ENCODE data around the gene PALD1. TPM values are rescaled to one million over a fixed set of nuclear protein-coding genes. Genes with fewer than 3 reads are reported as not detected.
"Not testable (repeated sequence)": the region's sequence is repeated elsewhere in the genome, so short reads cannot be mapped to it uniquely, and the experiment has no call there.

Gene PALD1
- polyA plus RNA-seq, 2 donors = 2.1 to 3.4 TPM

DNA sequence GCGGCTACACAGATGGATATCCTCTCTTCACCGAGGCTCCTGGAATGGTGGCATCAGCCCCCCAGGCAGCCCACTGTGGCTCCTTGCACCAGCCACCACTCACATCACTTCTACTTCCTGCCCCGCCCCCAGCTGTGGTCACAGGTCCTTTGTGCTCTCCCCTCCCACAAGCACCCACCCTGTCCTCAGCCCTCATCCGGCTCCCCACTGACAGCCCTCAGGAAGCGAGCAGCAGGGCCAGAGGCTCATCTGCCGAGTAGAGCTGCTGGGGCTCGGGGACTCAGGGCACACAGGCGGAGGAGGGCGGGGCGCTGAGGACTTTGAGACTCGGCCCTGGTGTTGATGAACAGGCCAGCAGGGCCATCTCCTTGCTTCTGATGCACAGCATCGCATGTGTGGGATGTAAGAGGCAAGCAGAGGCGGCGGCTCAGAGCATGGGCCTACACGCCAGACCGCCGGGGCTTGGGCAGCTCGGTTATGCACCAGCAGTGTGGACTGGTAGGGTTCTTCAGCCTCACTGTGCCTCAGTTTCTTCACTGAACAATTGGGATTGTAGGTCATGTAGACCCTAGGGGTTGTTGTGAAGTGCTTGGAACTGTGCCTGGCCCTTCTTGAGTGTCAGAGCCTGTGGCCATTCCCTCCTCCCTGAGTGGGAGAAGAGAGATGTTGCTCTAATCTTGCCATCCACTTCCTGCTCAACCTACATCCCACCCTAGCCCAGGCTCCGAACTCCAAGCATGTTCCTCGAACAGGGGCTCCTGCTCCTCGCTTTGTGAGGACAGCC, 124.3 kb downstream of the PALD1 start, which contains the start of gene PRF1:
Gene PRF1, minus strand, starts transcription at position 77 of the 784 bp plus-strand sequence. CDS start 1,839 bp downstream, outside the sequence.
- peaks cover 0 to 4% of the 10 kb centered on the region in 2 donors for H3K4me1 ChIP-seq (ENCODE audit: control insufficient read depth in 2 of 2, insufficient read depth in 2 of 2, low read length in 1 of 2)
- WGBS, 2 donors = 75 to 85% methylated on average over 21 of the region's 21 CpGs
- H3K27ac ChIP-seq (ENCODE audit: low read depth in 2 of 2, low read length in 1 of 2) = peak within 1 kb of the TSS; percentile 19 to 21
- H3K4me3 ChIP-seq (ENCODE audit: low read depth in 1 of 2, low read length in 2 of 2) = peak within 1 kb of the TSS in 1 of 2 donors; percentile 28
- no peaks in the 10 kb centered on the region for H3K36me3 ChIP-seq (ENCODE audit: control insufficient read depth in 2 of 2, insufficient read depth in 2 of 2, low read length in 1 of 2)
- no peaks in the 10 kb centered on the region for H3K27me3 ChIP-seq (ENCODE audit: control insufficient read depth in 1 of 2, insufficient read depth in 2 of 2, low read length in 2 of 2)
- H3K9me3 ChIP-seq (ENCODE audit: control insufficient read depth in 2 of 2, insufficient read depth in 1 of 2, low read depth in 1 of 2, low read length in 1 of 2) = no peaks in the 10 kb centered on the region

DNA sequence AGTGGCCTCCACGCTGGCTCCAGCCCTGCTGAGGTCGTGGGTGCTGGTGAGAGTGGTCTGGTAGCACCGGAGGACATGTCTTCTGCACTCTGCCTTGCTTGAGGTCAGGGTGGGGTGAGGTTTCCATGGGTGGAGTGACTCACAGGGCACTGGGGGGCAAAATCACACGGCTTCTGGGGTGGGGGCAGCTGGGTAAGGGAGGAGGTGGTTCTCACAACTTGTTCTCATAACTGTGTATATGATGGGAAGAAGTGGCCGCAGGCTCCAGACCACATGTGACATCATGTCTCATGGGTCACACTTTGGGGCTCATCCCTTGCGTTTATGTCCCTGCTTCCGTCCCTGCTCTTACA, 124.9 kb downstream of the PALD1 start:
- Histone ChIP-seq H3K4me1 (ENCODE audit: control insufficient read depth in 2 of 2, insufficient read depth in 2 of 2, low read length in 1 of 2) (peaks cover 0 to 4% of the 10 kb centered on the region in 2 donors), H3K27me3 (ENCODE audit: control insufficient read depth in 1 of 2, insufficient read depth in 2 of 2, low read length in 2 of 2) (no peaks in the 10 kb centered on the region), H3K27ac (ENCODE audit: low read depth in 2 of 2, low read length in 1 of 2) (no peak overlapping the region), H3K36me3 (ENCODE audit: control insufficient read depth in 2 of 2, insufficient read depth in 2 of 2, low read length in 1 of 2) (no peaks in the 10 kb centered on the region), H3K9me3 (ENCODE audit: control insufficient read depth in 2 of 2, insufficient read depth in 1 of 2, low read depth in 1 of 2, low read length in 1 of 2) (no peaks in the 10 kb centered on the region), H3K4me3 (ENCODE audit: low read depth in 1 of 2, low read length in 2 of 2) (no peak overlapping the region)
- WGBS, 2 donors = 73 to 76% methylated on average over 7 of the region's 7 CpGs

DNA sequence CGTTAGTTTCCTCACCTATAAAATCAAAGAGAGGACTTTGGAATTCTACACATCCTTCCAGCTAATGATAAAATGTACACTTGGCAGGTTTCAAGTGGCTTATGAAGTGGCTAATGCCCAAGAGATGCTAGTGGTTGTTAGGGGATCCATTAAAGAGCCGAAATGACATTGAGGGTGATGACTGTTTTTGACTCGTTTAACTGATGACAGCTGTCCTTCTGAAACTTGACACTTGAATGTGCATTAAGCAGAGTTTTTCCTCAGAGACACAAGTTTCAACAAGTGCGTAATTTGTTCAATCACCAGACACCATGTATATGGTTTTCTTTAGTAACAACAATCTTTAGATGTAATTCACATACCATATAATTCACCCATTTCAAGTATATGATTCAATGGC, 125.5 kb downstream of the PALD1 start:
- Histone ChIP-seq H3K27me3 (ENCODE audit: control insufficient read depth in 1 of 2, insufficient read depth in 2 of 2, low read length in 2 of 2) (no peaks in the 10 kb centered on the region), H3K4me1 (ENCODE audit: control insufficient read depth in 2 of 2, insufficient read depth in 2 of 2, low read length in 1 of 2) (peaks cover 0 to 4% of the 10 kb centered on the region in 2 donors), H3K4me3 (ENCODE audit: low read depth in 1 of 2, low read length in 2 of 2) (no peak overlapping the region), H3K27ac (ENCODE audit: low read depth in 2 of 2, low read length in 1 of 2) (no peak overlapping the region), H3K9me3 (ENCODE audit: control insufficient read depth in 2 of 2, insufficient read depth in 1 of 2, low read depth in 1 of 2, low read length in 1 of 2) (no peaks in the 10 kb centered on the region), H3K36me3 (ENCODE audit: control insufficient read depth in 2 of 2, insufficient read depth in 2 of 2, low read length in 1 of 2) (no peaks in the 10 kb centered on the region)
- WGBS, 2 donors = 79 to 86% methylated on average over 4 of the region's 4 CpGs

DNA sequence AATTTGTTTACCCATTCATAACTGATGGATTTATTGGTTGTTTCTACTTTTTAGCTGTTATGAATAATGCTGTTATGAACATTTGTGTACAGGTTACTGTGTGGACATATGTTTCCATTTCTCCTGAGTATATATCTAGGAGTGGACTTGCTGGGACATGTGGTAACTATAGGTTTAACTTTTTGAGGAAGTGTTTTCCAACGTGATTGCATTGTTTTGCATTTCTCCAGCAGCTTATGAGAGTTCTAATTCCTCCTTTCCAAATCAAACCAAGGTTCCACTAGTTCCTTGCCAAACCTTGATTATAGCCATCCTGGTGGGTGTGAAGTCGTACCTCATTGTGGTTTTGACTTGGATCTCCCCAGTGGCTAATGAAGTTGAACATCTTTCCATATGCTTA, 126.6 kb downstream of the PALD1 start:
- no peaks in the 10 kb centered on the region for H3K36me3 ChIP-seq (ENCODE audit: control insufficient read depth in 2 of 2, insufficient read depth in 2 of 2, low read length in 1 of 2)
- WGBS, 2 donors = 42 to 73% methylated on average over 2 of the region's 2 CpGs

DNA sequence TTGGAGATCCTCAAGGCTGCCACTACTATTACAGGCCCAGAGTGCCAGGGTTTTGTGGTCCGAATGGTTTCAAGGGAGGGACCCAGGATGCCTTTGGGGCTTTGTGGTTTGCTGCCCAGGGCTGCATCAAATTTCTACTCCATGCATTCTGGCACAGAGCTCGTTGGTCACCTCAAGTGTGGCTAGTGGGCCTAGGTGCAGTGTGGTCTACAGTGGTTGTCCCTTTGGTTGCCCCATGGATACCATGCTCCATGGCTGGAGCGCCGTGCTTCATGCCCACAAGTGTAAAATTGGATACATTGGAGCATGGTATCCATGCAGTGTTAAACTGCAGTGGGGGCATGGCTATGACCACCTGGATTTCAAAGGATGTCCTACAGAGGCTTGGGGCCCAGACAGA, 129.4 kb downstream of the PALD1 start:
- WGBS, 2 donors = 92 to 98% methylated on average over 4 of the region's 4 CpGs
- Histone ChIP-seq H3K4me3 (ENCODE audit: low read depth in 1 of 2, low read length in 2 of 2) (no peak overlapping the region), H3K36me3 (ENCODE audit: control insufficient read depth in 2 of 2, insufficient read depth in 2 of 2, low read length in 1 of 2) (no peaks in the 10 kb centered on the region), H3K27ac (ENCODE audit: low read depth in 2 of 2, low read length in 1 of 2) (no peak overlapping the region), H3K27me3 (ENCODE audit: control insufficient read depth in 1 of 2, insufficient read depth in 2 of 2, low read length in 2 of 2) (no peaks in the 10 kb centered on the region), H3K4me1 (ENCODE audit: control insufficient read depth in 2 of 2, insufficient read depth in 2 of 2, low read length in 1 of 2) (peaks cover 0 to 2% of the 10 kb centered on the region in 2 donors), H3K9me3 (ENCODE audit: control insufficient read depth in 2 of 2, insufficient read depth in 1 of 2, low read depth in 1 of 2, low read length in 1 of 2) (no peaks in the 10 kb centered on the region)

More for the DNA sequence above, 126.6 kb downstream of the PALD1 start:
- H3K4me1 ChIP-seq (ENCODE audit: control insufficient read depth in 2 of 2, insufficient read depth in 2 of 2, low read length in 1 of 2) = peaks cover 0 to 4% of the 10 kb centered on the region in 2 donors
- H3K9me3 ChIP-seq (ENCODE audit: control insufficient read depth in 2 of 2, insufficient read depth in 1 of 2, low read depth in 1 of 2, low read length in 1 of 2) = no peaks in the 10 kb centered on the region
- H3K4me3 ChIP-seq (ENCODE audit: low read depth in 1 of 2, low read length in 2 of 2) = no peak overlapping the region
- no peak overlapping the region for H3K27ac ChIP-seq (ENCODE audit: low read depth in 2 of 2, low read length in 1 of 2)
- H3K27me3 ChIP-seq (ENCODE audit: control insufficient read depth in 1 of 2, insufficient read depth in 2 of 2, low read length in 2 of 2) = no peaks in the 10 kb centered on the region

DNA sequence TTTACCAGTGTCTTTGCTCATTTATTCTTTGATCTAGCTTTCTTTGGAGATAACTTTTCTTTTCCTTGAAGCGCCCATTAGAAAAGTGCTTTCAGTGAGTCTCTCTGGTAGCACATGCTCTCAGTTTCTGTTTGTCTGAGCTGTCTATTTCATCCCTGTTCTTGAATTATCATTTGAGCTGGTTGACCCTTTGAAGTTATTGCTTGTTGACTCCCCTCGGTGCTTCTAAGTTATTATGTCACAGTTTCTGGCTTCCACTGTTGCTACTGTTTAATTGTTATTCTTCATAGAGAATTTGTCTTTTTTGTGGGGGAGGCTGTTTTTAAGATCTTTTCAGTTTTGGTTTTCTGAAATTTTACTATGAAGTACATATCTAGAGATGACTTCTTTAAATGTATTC, 135.4 kb downstream of the PALD1 start:
- Histone ChIP-seq H3K4me1 (ENCODE audit: control insufficient read depth in 2 of 2, insufficient read depth in 2 of 2, low read length in 1 of 2) (no peaks in the 10 kb centered on the region), H3K27me3 (ENCODE audit: control insufficient read depth in 1 of 2, insufficient read depth in 2 of 2, low read length in 2 of 2) (no peaks in the 10 kb centered on the region), H3K27ac (ENCODE audit: low read depth in 2 of 2, low read length in 1 of 2) (no peak overlapping the region), H3K36me3 (ENCODE audit: control insufficient read depth in 2 of 2, insufficient read depth in 2 of 2, low read length in 1 of 2) (no peaks in the 10 kb centered on the region), H3K9me3 (ENCODE audit: control insufficient read depth in 2 of 2, insufficient read depth in 1 of 2, low read depth in 1 of 2, low read length in 1 of 2) (no peaks in the 10 kb centered on the region), H3K4me3 (ENCODE audit: low read depth in 1 of 2, low read length in 2 of 2) (no peak overlapping the region)
- 66 to 70% methylated on average over 2 of the region's 2 CpGs for WGBS, 2 donors

DNA sequence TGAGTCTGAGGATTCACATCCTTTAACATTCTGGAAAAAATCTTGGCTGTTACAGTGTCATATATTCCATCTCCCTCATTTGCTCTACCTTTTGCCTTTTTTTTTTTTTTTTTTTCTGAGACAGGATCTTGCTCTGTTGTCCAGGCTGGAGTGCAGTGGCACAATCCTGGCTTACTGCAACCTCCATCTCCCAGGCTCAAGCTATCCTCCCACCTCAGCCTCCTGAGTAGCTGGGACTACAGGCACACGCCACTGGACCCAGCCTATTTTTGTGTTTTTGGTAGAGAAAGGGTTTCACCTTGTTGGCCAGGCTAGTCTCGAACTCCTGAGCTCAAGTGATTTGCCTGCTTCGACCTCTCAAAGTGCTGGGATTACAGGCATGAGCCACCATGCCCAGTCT, 135.8 kb downstream of the PALD1 start:
- H3K9me3 ChIP-seq (ENCODE audit: control insufficient read depth in 2 of 2, insufficient read depth in 1 of 2, low read depth in 1 of 2, low read length in 1 of 2); H3K4me3 ChIP-seq (ENCODE audit: low read depth in 1 of 2, low read length in 2 of 2); H3K27me3 ChIP-seq (ENCODE audit: control insufficient read depth in 1 of 2, insufficient read depth in 2 of 2, low read length in 2 of 2); H3K27ac ChIP-seq (ENCODE audit: low read depth in 2 of 2, low read length in 1 of 2); H3K4me1 ChIP-seq (ENCODE audit: control insufficient read depth in 2 of 2, insufficient read depth in 2 of 2, low read length in 1 of 2); H3K36me3 ChIP-seq (ENCODE audit: control insufficient read depth in 2 of 2, insufficient read depth in 2 of 2, low read length in 1 of 2): not testable (repeated sequence)
- 94 to 96% methylated on average over 3 of the region's 3 CpGs for WGBS, 2 donors

DNA sequence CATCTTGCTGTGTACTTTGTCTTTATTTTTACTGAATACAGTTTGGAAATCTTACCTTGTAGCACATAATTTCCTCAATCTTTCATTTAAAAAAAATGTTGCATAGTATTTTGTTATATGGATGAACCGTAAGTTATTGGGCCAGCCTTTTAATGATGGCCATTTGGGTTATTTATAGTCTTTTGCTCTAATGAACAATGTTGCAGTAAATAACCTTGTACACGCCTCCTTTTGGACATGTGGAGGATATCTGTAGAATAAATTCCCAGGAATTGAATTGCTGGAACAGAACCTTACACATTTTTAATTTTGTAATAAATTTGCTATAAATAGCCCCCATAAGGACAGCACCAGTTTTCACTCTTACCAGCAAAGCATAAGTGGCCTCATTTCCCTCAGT, 136.6 kb downstream of the PALD1 start:
- no peaks in the 10 kb centered on the region for H3K36me3 ChIP-seq (ENCODE audit: control insufficient read depth in 2 of 2, insufficient read depth in 2 of 2, low read length in 1 of 2)
- WGBS, 2 donors = 87 to 95% methylated on average over 2 of the region's 2 CpGs
- no peaks in the 10 kb centered on the region for H3K27me3 ChIP-seq (ENCODE audit: control insufficient read depth in 1 of 2, insufficient read depth in 2 of 2, low read length in 2 of 2)
- H3K9me3 ChIP-seq (ENCODE audit: control insufficient read depth in 2 of 2, insufficient read depth in 1 of 2, low read depth in 1 of 2, low read length in 1 of 2) = no peaks in the 10 kb centered on the region
- H3K4me3 ChIP-seq (ENCODE audit: low read depth in 1 of 2, low read length in 2 of 2) = no peak overlapping the region
- no peak overlapping the region for H3K27ac ChIP-seq (ENCODE audit: low read depth in 2 of 2, low read length in 1 of 2)
- no peaks in the 10 kb centered on the region for H3K4me1 ChIP-seq (ENCODE audit: control insufficient read depth in 2 of 2, insufficient read depth in 2 of 2, low read length in 1 of 2)

DNA sequence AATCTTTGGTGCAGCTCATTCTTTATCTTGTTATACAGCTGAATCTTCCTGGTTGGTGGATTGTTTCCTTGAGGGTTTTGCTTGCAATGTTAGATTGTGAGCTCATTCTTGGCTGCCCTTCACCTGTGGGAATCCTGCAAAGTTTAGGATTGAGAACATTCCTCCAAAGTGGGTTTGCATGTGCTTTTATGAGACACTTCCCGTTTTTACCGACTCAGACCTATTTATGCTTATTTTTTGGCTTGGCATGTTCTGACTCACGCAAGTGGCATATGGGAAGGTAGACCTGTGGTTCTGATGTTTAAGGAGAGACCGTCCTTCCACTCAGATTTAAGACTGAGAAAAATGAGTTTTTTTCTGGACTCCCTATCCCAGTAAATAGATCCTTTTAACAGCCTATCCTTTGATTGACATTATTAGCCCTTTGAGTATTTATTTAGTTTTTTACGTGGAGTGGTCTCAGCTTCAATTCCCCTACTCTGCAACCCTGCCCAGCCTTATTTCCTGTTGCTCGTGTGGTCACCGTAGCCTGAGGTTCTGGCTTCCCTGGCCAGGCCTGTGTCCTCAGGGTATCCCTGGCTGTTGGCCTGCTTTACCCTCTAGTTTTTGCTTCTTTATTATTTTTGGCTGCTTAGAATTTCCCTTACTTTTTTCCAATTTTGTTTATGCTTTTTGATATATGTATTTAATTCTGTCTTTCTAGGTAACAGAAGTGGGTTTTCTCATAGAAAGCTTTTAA, 137.4 kb downstream of the PALD1 start:
- Histone ChIP-seq H3K36me3 (ENCODE audit: control insufficient read depth in 2 of 2, insufficient read depth in 2 of 2, low read length in 1 of 2) (no peaks in the 10 kb centered on the region), H3K4me1 (ENCODE audit: control insufficient read depth in 2 of 2, insufficient read depth in 2 of 2, low read length in 1 of 2) (no peaks in the 10 kb centered on the region), H3K27ac (ENCODE audit: low read depth in 2 of 2, low read length in 1 of 2) (no peak overlapping the region), H3K27me3 (ENCODE audit: control insufficient read depth in 1 of 2, insufficient read depth in 2 of 2, low read length in 2 of 2) (no peaks in the 10 kb centered on the region), H3K4me3 (ENCODE audit: low read depth in 1 of 2, low read length in 2 of 2) (no peak overlapping the region), H3K9me3 (ENCODE audit: control insufficient read depth in 2 of 2, insufficient read depth in 1 of 2, low read depth in 1 of 2, low read length in 1 of 2) (no peaks in the 10 kb centered on the region)
- WGBS, 2 donors = 71 to 72% methylated on average over 7 of the region's 7 CpGs

All from esophagus (tissue), 2 donors.